HEK293T (cell line): ENCODE data around the gene POLR3E.

Source experiments
- CTCF ChIA-PET: fragments of 350-600 bp; formaldehyde crosslinking; extraction: SDS; loops from one replicate; lab custom pipeline; 2021; ENCODE audit warnings: antibody characterized with exemption, inconsistent platforms; lab: Yijun Ruan, JAX
- POLR2A ChIA-PET: fragments of 350-600 bp; formaldehyde crosslinking; extraction: SDS; loops from one replicate; lab custom pipeline; 2020; ENCODE audit warnings: antibody characterized with exemption, inconsistent platforms; lab: Yijun Ruan, JAX
- DNase-seq: peaks from one replicate; pipeline ENCODE4 v3.0.0; 2012; ENCODE audit warnings: mixed read lengths; ENCODE audit errors: extremely low spot score
- ARNT ChIP-seq: fragments of 450-650 bp; IDR thresholded peaks from 2 replicates; pipeline ENCODE4 v1.6.1; 2017; ENCODE audit warnings: mild to moderate bottlenecking
- BHLHE40 ChIP-seq: fragments of 450-650 bp; IDR thresholded peaks from 2 replicates; pipeline ENCODE4 v1.6.1; 2016; ENCODE audit warnings: mild to moderate bottlenecking, moderate library complexity, borderline replicate concordance
- CTBP1 ChIP-seq: fragments of 450-650 bp; IDR thresholded peaks from 2 replicates; pipeline ENCODE4 v1.6.1; 2016; ENCODE audit warnings: borderline replicate concordance
- ELF4 ChIP-seq: fragments of 450-650 bp; IDR thresholded peaks from 2 replicates; pipeline ENCODE4 v1.6.1; 2017; ENCODE audit warnings: antibody characterized with exemption
- FOXA1 ChIP-seq: fragments of 450-650 bp; IDR thresholded peaks from 2 replicates; pipeline ENCODE4 v1.6.1; 2016; ENCODE audit warnings: mild to moderate bottlenecking
- FOXK2 ChIP-seq: fragments of 450-650 bp; IDR thresholded peaks from 2 replicates; pipeline ENCODE4 v1.6.1; 2016; ENCODE audit warnings: mild to moderate bottlenecking
- FOXM1 ChIP-seq: fragments of 450-650 bp; IDR thresholded peaks from 2 replicates; pipeline ENCODE4 v1.6.1; 2017; ENCODE audit warnings: mild to moderate bottlenecking, borderline replicate concordance
- HDGF ChIP-seq: fragments of 450-650 bp; IDR thresholded peaks from 2 replicates; pipeline ENCODE4 v1.6.1; 2017; ENCODE audit warnings: antibody characterized with exemption, borderline replicate concordance
- L3MBTL2 ChIP-seq: fragments of 450-650 bp; conservative IDR thresholded peaks from 2 replicates; pipeline ENCODE4 v1.6.1; 2016; ENCODE audit warnings: mild to moderate bottlenecking
- LEF1 ChIP-seq: fragments of 450-650 bp; IDR thresholded peaks from 2 replicates; pipeline ENCODE4 v1.6.1; 2017; ENCODE audit warnings: mild to moderate bottlenecking, borderline replicate concordance
- NFRKB ChIP-seq: fragments of 450-650 bp; IDR thresholded peaks from 2 replicates; pipeline ENCODE4 v1.6.1; 2016; ENCODE audit warnings: mild to moderate bottlenecking, moderate library complexity
- SP1 ChIP-seq: fragments of 450-650 bp; IDR thresholded peaks from 2 replicates; pipeline ENCODE4 v1.6.1; 2017
- SUZ12 ChIP-seq: fragments of 450-650 bp; IDR thresholded peaks from 2 replicates; pipeline ENCODE4 v1.6.1; 2016; ENCODE audit warnings: mild to moderate bottlenecking
- TARDBP ChIP-seq: fragments of 450-650 bp; IDR thresholded peaks from 2 replicates; pipeline ENCODE4 v1.6.1; 2016
- ZNF384 ChIP-seq: fragments of 450-650 bp; IDR thresholded peaks from 2 replicates; pipeline ENCODE4 v1.6.1; 2016
- TF ChIP-seq, protein P1 (sequence below): fragments of 450-650 bp; IDR thresholded peaks from 2 replicates; pipeline ENCODE4 v1.6.1; 2016

Gene POLR3E

DNA sequence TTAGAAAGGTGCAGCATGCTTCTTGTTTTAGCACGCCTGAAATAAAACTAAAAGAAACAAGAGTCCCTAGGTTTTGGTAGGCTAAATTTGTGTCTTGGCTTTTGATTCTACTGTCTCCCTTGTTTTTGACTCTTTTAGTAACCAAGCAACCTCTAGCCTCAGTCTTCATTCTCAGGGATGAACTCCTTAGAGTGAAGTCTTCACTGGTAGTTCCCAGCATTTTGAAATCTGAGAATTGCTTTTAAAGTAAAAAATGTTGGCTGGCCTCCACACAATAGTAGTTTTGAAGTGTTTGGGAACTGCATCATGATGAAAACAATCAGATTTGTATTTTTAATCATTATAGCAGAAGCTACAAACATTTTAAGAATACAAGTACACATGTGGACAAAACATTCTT lies 83.3 kb downstream of the POLR3E start:
- TF ChIP-seq ARNT (no peak), ZNF384 (no peak), LEF1 (no peak)
- ChIA-PET POLR2A (no interaction called here), CTCF (no interaction called here)
- no peak for DNase-seq

DNA sequence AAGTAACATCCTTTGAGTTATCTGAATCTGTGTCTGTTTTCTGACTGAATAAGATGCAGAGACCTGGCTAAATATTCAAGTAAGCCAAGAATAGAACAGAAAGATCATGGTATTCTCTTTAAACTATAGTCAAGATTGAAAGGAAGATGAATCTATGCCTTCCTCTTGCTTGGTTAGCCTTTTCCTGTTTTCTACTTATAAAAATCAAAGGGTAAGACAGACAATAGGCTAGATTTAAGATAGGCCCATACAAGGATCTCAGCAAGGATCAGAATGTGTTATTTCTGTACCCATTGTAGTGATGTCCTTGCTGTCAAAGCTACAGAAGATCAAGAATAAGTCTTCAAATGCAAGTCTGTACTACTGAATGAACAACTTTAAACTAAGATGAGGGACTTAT lies 84.2 kb downstream of the POLR3E start:
- no peak for TF ChIP-seq ELF4
- TF ChIP-seq, protein P1, sequence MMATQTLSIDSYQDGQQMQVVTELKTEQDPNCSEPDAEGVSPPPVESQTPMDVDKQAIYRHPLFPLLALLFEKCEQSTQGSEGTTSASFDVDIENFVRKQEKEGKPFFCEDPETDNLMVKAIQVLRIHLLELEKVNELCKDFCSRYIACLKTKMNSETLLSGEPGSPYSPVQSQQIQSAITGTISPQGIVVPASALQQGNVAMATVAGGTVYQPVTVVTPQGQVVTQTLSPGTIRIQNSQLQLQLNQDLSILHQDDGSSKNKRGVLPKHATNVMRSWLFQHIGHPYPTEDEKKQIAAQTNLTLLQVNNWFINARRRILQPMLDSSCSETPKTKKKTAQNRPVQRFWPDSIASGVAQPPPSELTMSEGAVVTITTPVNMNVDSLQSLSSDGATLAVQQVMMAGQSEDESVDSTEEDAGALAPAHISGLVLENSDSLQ: no peak
- no peak for TF ChIP-seq ZNF384
- no peak for TF ChIP-seq TARDBP
- no peak for TF ChIP-seq FOXM1
- TF ChIP-seq FOXK2: no peak
- no peak for TF ChIP-seq LEF1
- TF ChIP-seq NFRKB: no peak
- TF ChIP-seq CTBP1: no peak
- no peak for TF ChIP-seq HDGF
- TF ChIP-seq L3MBTL2: no peak
- TF ChIP-seq ARNT: no peak
- no peak for TF ChIP-seq SUZ12
- no peak for TF ChIP-seq SP1
- TF ChIP-seq BHLHE40: no peak
- no peak for TF ChIP-seq FOXA1
- ChIA-PET CTCF (no interaction called here), POLR2A (no interaction called here)
- DNase-seq: no peak

DNA sequence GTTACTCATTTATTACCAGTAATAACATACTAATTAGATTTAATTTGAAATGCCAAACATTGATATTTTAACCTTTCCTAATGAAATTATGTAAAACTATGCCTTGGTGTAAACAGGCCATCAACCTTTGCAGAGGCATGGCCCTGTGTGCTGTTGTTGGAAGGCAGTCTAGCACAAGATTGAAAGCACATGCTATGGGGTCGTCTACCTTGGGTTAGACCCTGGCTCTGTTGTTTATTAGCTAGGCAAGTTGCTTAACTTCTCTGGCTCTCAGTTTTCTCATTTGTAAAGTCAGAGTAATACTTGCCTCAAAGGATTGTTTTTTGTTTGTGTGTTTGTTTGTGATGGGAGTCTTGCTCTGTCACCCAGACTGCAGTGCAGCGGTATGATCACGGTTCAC lies 86.6 kb downstream of the POLR3E start:
- POLR2A ChIA-PET: no interaction called here
- no peak for TF ChIP-seq FOXA1
- no peak for TF ChIP-seq L3MBTL2
- TF ChIP-seq ZNF384: no peak
- TF ChIP-seq FOXM1: no peak
- no peak for TF ChIP-seq ARNT
- no peak for TF ChIP-seq SUZ12
- TF ChIP-seq TARDBP: no peak
- no peak for TF ChIP-seq HDGF
- no peak for TF ChIP-seq NFRKB
- no peak for TF ChIP-seq BHLHE40
- no peak for TF ChIP-seq SP1
- TF ChIP-seq, protein P1: no peak
- no peak for TF ChIP-seq CTBP1
- TF ChIP-seq LEF1: no peak
- TF ChIP-seq FOXK2: no peak
- TF ChIP-seq ELF4: no peak
- CTCF ChIA-PET: no interaction called here
- DNase-seq: no peak
